ENCODE measurements around the gene ZNF626. TPM values are rescaled to one million over a fixed set of nuclear protein-coding genes. Genes with fewer than 3 reads are reported as not detected.
"Not testable (repeated sequence)": the region's sequence is repeated elsewhere in the genome, so short reads cannot be mapped to it uniquely, and the experiment has no call there.

The ZNF626 gene
- 10 to 100 TPM in 3 of 4 donors, 1 to 10 TPM in 1; 8.4 to 15.8 (median 13.4) TPM for total RNA-seq

- Histone ChIP-seq H3K27ac (replicated peaks in 1 of 4) (peak within 1 kb of the TSS; percentile 82 to 91 (median 86)), H3K4me3 (peak within 1 kb of the TSS; percentile 69 to 87 (median 76))
Measured at GRCh38 chr19:20661150-20661819, at the start of gene ZNF626. Gene ZNF626 (minus strand): TSS chr19:20661571. CDS start chr19:20661446, 125 bp downstream.

GRCh38 chr19:20669263-20669662 is 7.9 kb upstream of the ZNF626 start:
- intact Hi-C loops (cut with DNase I) = loop anchor here (10.0 kb wide), 1 partner anchor 106 kb away; the partner anchor contains the start of gene ZNF66

More at GRCh38 chr19:20661150-20661819, at the start of gene ZNF626:
- 0% methylated on average over 13 of the region's 25 CpGs for WGBS
- intact Hi-C loops (cut with DNase I) = loop anchor here (1.0 to 10.0 kb wide), 3 partner anchors 96 to 234 kb away; partner anchors contain the start of genes ZNF66 and ZNF737
- peak; percentile 87 to 94 for TF ChIP-seq POLR2AphosphoS5 (IDR thresholded peaks at IDR 0.05)
- no peak for TF ChIP-seq CTCF (IDR thresholded peaks at IDR 0.05)
- TF ChIP-seq EP300 (IDR thresholded peaks at IDR 0.05) = no peak
- TF ChIP-seq POLR2A (IDR thresholded peaks at IDR 0.05; ENCODE audit: low read depth) = peak; percentile 21
- peaks cover 18 to 65% (median 49%) of the 10 kb centered on the region in 4 donors for H3K4me1 ChIP-seq
- no peaks in the 10 kb centered on the region for H3K9me3 ChIP-seq
- DNase-seq (ENCODE audit: extremely low spot score) = peak; percentile 99
- H3K27me3 ChIP-seq = no peaks in the 10 kb centered on the region
- H3K36me3 ChIP-seq = peaks cover 9 to 24% (median 18%) of the 10 kb centered on the region in 4 donors

GRCh38 chr19:20667281-20667680 is 5.9 kb upstream of the ZNF626 start:
- H3K9me3 ChIP-seq = no peaks in the 10 kb centered on the region
- no peak overlapping the region for H3K4me3 ChIP-seq
- intact Hi-C loops (cut with DNase I) = loop anchor here (10.0 kb wide), 1 partner anchor 108 kb away; the partner anchor contains the start of gene ZNF66
- WGBS = 97% methylated on average over 4 of the region's 4 CpGs
- H3K4me1 ChIP-seq = peaks cover 0 to 16% (median 8%) of the 10 kb centered on the region in 4 donors
- H3K36me3 ChIP-seq = no peaks in the 10 kb centered on the region
- H3K27ac ChIP-seq (replicated peaks in 1 of 4) = no peak overlapping the region
- no peaks in the 10 kb centered on the region for H3K27me3 ChIP-seq
- TF ChIP-seq POLR2AphosphoS5 (IDR thresholded peaks at IDR 0.05) = no peak
- no peak for TF ChIP-seq POLR2A (IDR thresholded peaks at IDR 0.05; ENCODE audit: low read depth)
- no peak for DNase-seq (ENCODE audit: extremely low spot score)

More at GRCh38 chr19:20669263-20669662, 7.9 kb upstream of the ZNF626 start:
- no peaks in the 10 kb centered on the region for H3K36me3 ChIP-seq
- H3K4me3 ChIP-seq = no peak overlapping the region
- H3K27me3 ChIP-seq = no peaks in the 10 kb centered on the region
- WGBS = 82% methylated on average over 7 of the region's 9 CpGs
- peaks cover 0 to 16% (median 7%) of the 10 kb centered on the region in 4 donors for H3K4me1 ChIP-seq
- DNase-seq (ENCODE audit: extremely low spot score) = no peak
- no peak for TF ChIP-seq POLR2AphosphoS5 (IDR thresholded peaks at IDR 0.05)
- no peak for TF ChIP-seq CTCF (IDR thresholded peaks at IDR 0.05)
- TF ChIP-seq EP300 (IDR thresholded peaks at IDR 0.05) = no peak
- no peak for TF ChIP-seq POLR2A (IDR thresholded peaks at IDR 0.05; ENCODE audit: low read depth)
- no peaks in the 10 kb centered on the region for H3K9me3 ChIP-seq
- no peak overlapping the region for H3K27ac ChIP-seq (replicated peaks in 1 of 4)

- TF ChIP-seq EP300 (IDR thresholded peaks at IDR 0.05) (no peak), CTCF (IDR thresholded peaks at IDR 0.05) (no peak), POLR2A (IDR thresholded peaks at IDR 0.05; ENCODE audit: low read depth) (no peak), POLR2AphosphoS5 (IDR thresholded peaks at IDR 0.05) (no peak)
- H3K4me3 ChIP-seq = peak overlapping the region; percentile 12 to 40 (median 35)
- no peaks in the 10 kb centered on the region for H3K27me3 ChIP-seq
- no peaks in the 10 kb centered on the region for H3K36me3 ChIP-seq
- peak overlapping the region; percentile 53 to 68 (median 66) for H3K27ac ChIP-seq (replicated peaks in 1 of 4)
- H3K4me1 ChIP-seq = peaks cover 4 to 26% (median 13%) of the 10 kb centered on the region in 4 donors
- no peak for DNase-seq (ENCODE audit: extremely low spot score)
- no peaks in the 10 kb centered on the region for H3K9me3 ChIP-seq
- WGBS = 57% methylated on average over 13 of the region's 22 CpGs
- intact Hi-C loops (cut with DNase I) = loop anchor here (5.0 to 10.0 kb wide), 2 partner anchors 110 to 238 kb away; partner anchors contain the start of gene ZNF66
Measured at GRCh38 chr19:20664901-20665781, 3.8 kb upstream of the ZNF626 start.

GRCh38 chr19:20664475-20664874 is 3.1 kb upstream of the ZNF626 start:
- WGBS = 70% methylated on average over 10 of the region's 10 CpGs

More at GRCh38 chr19:20664475-20664874, 3.1 kb upstream of the ZNF626 start:
- DNase-seq (ENCODE audit: extremely low spot score); H3K4me3 ChIP-seq; H3K36me3 ChIP-seq; H3K27me3 ChIP-seq; H3K9me3 ChIP-seq: not testable (repeated sequence)
- Histone ChIP-seq H3K4me1 (peaks cover 8 to 33% (median 20%) of the 10 kb centered on the region in 4 donors), H3K27ac (replicated peaks in 1 of 4) (peak overlapping the region; percentile 53 to 68 (median 66))
- intact Hi-C loops (cut with DNase I) = loop anchor here (5.0 to 10.0 kb wide), 2 partner anchors 110 to 237 kb away; partner anchors contain the start of gene ZNF66

Data from esophagus muscularis mucosa (tissue), 4 donors.